GM18507 (cell line): Measurements from ENCODE around the gene MDGA2.
"Not testable (repeated sequence)": the region's sequence is repeated elsewhere in the genome, so short reads cannot be mapped to it uniquely, and the experiment has no call there.

Experiments
- DNase-seq: peaks from one replicate; pipeline ENCODE4 v3.0.0; 2011; ENCODE audit warnings: low read depth; ENCODE audit not compliant: insufficient read length; ENCODE audit errors: extremely low spot score
- FAIRE-seq: peaks from 2 replicates; lab custom pipeline; 2011; peaks lifted over from hg19 to GRCh38; lab: Jason Lieb, UNC

Gene MDGA2

DNA sequence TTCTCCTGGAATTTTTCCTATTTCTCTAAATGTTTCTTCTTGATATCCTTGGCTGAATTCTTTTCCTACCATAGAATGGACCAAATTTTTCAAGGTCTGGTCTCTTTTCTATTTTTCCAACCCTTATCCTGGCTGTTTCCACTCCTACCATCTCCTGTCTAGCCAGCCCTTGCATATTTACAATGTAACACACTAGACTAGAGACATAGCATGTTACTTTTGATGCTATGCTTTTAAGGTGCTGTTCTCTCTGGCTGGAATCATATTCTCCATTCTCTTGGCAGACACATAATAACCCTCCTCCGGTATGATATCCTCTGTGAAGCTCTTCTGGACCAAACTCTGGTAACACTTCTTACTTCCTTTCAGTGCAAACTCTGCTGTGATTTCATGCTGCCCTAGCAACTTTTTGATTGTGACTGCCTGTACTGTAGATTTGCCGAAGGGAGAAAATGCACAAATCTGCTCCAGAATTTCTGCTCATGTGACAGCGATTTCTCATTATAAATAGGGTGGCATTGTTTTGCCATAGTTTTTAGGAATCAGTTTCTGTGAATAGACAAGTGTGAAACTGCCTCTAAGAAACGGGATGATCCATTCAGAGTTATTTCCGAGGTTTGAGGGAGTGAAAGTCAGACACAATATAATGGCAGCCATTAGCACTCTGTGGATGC is 284.4 kb downstream of the MDGA2 start:
- FAIRE-seq (no peak), DNase-seq (no peak)

DNA sequence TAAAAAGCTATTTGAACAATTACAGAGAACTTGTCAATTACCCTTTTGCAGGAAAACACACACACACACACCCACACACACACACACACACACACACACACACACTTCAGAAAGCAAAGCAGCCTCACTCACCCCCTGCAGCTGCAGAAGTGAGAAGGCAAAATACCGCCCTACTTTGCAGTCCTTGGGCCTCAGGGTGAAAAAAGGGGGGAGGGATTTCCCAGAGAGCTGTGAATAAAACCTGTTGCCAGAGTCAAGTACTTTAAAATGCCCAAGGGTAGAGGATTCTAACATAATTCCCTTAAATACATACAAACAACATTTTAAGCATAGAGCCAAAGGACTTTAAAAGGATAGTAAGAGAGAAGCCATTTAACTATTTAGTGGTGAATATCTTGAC is 285.9 kb downstream of the MDGA2 start:
- FAIRE-seq: no peak
- no peak for DNase-seq

DNA sequence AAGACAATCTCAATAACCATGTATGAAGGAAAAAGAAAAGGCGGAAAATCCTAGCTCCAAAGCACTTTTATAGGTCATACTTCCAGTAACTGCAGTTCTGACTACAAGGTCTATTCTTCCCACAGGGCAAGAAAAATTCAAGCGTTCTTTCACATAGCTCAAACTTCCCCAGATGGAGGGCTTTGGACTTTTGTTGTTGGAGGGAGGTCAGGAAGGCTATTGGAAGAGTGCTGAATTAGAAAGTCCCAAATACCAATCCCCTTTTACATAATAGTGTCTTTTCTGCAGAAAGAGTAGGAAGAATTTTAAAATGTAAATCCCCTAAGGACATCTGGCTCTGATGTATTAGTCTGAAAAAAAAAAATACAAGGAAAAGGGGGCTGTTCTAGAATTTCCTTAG is 309.4 kb downstream of the MDGA2 start:
- FAIRE-seq: no peak
- DNase-seq: no peak

DNA sequence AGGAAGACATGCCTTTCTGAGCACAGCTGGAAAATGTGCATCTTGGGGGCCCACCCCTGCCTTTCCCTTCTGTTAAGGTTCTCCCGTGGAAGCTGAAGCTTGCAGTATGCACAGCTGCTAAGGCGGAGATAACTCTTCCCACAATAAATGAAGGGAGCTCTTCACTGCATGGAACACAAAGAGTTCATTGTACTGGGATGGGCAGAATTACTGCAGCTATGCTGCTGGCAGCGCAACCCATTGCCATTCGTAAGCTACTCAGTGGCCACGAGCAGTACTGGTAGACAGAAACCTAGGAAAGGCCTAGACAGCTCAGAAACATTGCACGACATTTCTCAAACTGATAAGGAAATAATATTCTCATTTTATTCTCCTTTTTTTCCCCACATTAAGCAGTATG is 310.2 kb downstream of the MDGA2 start:
- FAIRE-seq: no peak

DNA sequence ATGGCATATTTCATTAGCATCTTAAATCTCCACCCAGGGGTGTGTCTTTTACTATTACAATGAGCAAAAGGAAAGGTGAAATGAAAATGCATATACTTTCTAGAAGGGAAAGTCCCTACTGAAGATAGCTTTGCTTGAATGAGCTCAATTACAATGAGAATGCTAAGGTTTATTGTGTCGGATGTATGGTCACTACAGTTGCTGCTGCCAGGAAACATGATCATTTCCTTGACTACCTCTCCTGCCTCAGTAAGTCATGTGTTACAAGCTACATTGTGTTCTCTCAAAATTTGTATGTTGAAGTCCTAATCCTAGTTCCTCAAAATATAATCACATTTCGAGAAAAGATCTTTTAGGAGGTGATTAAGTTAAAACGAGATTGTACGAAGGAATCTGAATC is 322.2 kb downstream of the MDGA2 start:
- no peak for FAIRE-seq
- DNase-seq: no peak

More for the DNA sequence above, 310.2 kb downstream of the MDGA2 start:
- no peak for DNase-seq

DNA sequence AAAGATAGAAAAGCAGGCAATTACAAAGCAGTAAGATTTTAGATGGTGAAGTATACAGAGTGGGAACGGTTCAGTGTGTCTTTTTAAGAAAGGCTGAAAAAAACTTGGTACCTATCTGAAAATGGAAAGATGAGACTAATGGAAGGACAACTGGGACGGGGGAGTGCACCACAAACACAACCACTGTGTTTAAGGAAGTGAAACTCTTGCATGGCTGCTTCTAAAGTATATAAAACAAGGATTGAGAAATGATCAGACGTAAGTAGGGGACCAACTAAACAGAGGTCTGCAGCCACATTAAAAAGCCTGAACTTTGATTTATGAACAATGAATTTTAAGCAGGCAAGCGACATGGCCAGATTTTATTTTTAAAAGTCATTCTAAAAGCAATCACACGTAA is 328.6 kb downstream of the MDGA2 start:
- FAIRE-seq (no peak), DNase-seq (no peak)

DNA sequence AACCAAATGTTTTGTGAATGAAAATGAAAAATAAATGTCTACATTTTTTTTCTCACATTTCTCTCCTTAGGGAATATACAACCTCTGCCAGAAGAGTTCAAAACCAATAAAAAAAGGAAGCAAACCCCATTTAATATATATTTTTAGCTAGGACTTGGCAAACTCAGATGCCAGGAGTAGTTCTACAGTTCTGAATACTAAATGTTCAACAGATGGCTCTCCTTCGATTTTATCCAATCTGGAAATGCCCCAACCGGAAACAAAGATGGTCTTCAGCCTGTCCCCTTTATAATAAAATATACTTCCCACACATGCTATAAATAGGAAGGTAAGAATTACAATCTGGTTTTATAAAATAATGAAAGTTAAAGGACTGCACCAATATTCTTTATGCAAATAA is 330.4 kb downstream of the MDGA2 start:
- FAIRE-seq (no peak), DNase-seq (no peak)

DNA sequence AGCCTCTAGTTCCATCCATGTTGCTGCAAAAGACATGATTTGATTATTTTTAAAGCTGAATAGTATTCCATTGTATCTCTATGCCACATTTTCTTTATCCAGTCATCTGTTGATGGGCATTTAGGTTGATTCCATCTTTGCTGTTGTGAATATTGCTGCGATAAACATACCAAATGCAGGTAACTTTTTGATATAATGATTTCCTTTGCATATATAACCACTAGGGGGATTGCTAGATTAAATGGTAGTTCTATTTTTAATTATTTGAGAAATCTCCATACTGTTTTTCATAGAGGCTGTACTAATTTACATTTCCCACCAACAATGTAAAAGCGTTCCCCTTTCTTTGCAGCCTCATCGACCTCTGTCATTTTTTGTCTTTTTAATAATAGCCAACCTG is 342.5 kb downstream of the MDGA2 start:
- no peak for DNase-seq
- FAIRE-seq: no peak

DNA sequence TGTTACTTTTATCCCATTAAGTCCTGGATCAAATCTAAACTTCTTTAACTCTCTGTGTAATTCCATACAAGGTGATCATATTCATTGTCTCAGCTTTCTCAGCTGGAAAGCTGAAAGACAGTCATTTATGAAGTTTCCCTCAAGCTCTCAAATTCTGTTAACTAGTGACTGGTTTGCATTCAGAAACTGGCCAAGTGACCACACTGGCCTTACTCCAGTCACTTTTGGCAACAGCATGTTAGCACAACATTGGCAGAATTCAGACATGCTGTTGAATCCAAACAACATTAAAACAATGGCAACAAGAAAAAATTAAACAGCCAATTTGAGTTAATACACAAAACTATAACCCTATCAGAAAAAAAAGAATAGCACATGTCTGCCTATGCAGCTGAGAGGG is 343.3 kb downstream of the MDGA2 start:
- no peak for FAIRE-seq

DNA sequence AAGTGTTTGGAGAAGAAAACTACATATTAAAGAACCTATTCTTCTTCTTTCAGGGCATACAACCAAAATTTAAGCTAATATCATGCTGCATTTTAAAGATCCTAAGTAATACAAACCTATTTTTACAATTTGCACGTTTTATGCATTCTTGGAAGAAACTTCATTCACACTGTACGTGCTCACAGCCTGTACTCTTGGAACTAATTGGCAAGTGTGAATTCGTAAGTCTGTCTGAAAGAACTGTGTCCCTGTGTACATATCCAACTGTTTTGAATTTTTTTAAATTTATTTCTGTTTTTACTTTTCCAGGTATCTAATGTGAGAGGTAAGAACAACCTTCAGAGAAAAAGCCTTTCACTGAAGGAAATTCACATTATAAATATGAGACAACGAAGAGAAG is 347.0 kb downstream of the MDGA2 start:
- FAIRE-seq (no peak), DNase-seq (no peak)

More for the DNA sequence above, 343.3 kb downstream of the MDGA2 start:
- DNase-seq: no peak

DNA sequence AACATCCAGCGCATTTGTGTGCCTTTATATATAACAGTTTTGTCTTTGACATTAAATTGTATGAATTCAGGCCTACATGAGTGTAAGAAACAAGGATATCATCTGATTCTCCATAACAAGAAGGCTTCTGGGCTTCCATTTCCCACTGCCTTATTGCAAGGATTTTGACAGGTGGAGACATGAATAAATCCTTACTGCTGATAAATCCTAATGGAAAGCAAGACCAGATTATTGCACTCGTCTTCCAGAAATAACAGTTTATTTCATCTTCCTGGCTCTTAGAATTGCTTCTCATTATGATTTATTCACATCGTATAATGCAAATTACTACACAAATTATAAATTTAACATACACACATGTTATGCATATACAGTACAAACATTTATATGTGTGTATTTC is 348.1 kb downstream of the MDGA2 start:
- FAIRE-seq (no peak), DNase-seq (no peak)

DNA sequence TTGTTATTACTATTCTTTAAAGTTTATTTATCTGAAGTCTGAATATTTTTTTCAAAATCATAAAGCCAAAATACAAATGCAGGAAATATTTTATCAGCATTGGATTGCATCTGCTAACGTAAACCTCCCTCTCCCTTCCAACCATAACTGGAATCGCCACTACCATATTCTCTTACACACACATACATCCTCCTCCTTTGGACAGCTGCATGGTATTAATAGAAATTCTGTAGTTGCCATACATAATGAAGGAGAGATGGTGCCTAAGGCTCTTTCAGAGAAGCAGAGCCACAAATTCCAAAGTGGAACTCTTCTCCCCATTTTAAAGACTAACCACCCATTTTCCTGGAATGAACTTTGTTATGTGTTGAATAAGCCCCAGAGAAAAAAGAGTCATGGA is 352.7 kb downstream of the MDGA2 start:
- no peak for DNase-seq

DNA sequence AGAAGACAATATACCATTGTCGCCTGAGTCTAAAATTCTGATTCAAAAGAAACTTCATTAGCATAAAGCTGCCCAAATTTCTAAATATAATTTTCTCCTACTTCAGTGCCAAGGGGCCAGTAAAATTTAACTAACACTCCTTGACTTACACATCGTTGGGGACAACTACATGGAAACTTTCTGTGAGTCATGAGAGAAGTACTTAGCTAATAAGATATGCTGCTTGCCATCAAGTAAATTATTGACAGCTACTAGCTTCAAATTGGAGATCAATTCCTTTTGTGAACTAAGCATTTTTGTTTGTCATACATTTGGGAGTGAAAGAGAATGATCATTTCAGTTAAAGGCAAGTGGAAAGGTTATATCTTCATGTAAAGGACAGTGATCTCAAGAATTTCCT is 373.3 kb downstream of the MDGA2 start:
- FAIRE-seq (no peak), DNase-seq (no peak)

More for the DNA sequence above, 352.7 kb downstream of the MDGA2 start:
- no peak for FAIRE-seq

DNA sequence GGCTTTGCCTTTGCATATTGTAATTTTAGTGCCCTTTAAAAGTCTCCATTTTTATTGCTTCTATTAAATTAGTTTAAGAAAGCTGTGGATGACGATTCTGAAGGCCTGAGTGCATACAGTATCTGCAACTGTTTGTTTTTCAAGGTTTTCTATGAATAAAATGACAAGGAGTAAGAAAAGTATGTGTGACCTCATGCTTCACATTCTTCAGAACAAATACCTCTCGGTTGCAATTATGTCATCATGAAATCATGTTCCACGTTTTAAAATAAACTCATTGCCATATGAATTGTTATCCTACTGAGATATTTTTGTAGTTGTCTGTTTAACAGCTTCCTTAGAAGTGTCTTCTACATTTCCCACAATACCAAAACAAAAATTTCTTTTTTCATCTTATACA is 374.6 kb downstream of the MDGA2 start:
- DNase-seq: no peak
- FAIRE-seq: no peak

DNA sequence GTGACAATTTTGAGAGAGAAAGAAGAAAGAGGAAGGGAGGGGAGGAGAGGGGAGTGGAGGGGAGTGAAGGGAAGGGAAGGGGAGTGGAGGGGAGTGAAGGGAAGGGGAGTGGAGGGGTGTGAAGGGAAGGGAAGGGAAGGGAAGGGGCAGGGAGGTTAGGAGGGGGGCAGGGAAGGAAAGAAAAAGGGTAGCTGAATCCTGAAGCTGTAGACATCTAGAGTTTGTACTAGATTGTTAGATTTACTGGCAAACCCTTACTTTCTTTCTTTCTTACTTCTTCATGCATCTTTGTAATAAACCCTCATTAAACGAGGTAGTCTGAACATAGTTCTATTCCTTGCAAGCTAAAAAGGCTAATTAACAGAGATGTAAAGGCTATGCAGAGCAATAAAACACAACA is 378.0 kb downstream of the MDGA2 start:
- FAIRE-seq (no peak), DNase-seq (no peak)

DNA sequence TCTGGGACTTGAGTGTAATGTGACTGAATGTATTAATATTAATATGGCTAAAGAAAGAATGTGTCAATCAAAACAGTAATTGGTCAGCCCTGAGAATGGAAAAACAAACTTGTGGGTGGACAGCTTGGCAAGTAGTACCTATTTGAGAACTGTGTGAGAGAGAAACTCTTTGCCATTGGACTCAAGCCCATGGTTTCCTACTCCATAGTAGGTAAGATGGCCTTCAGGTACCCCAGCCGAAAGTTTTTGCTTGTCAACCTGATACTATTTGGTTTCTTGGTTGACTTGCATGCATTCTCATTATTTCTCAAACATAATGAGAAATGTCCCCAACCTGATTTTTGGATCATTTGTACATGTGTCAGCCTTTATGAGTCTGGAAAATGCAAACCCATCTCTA is 391.1 kb downstream of the MDGA2 start:
- DNase-seq (no peak), FAIRE-seq (no peak)

DNA sequence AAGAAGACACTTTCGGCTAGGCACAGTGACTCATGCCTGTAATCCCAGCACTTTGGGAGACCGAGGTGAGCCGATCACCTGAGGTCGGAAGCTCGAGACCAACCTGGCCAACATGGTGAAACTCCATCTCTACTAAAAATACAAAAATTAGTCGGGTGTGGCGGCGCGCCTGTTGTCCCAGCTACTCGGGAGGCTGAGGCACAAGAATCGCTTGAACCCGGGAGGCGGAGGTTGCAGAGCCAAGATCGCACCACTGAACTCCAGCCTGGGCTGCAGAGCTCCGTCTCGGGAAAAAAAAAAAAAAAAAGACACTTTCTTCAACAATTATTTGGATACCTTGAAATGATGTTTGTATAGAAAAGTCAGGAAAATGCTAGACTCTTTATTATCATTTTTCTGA is 393.6 kb downstream of the MDGA2 start:
- not testable (repeated sequence) for DNase-seq, FAIRE-seq

DNA sequence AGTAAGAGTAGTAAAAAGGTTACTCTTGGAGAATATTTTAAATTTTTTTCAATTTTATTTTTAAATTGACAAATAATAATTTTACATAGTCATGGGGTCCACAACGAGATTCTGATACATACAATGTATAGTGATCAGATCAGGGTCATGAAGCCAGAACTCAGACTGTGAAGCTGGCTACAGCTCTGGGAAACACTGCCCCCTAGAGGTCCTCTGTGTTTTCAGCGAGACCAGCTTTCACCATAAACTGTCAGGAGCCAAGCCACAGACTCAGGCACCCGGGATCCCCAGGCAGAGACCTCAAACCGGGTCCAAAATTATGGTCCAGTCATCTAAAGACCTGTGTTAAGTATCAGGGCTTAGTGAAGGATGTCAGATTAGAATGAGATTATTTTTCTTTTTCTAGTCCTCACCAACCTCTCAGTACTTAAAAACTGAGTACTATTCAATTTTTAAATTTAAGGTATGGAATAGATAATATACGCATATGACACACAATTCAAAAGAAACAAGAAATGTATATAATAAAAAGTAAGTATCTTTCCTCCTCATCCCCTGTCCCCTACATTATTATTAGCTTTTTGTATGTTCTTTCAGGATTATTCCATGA is 397.1 kb downstream of the MDGA2 start:
- DNase-seq: no peak
- no peak for FAIRE-seq

DNA sequence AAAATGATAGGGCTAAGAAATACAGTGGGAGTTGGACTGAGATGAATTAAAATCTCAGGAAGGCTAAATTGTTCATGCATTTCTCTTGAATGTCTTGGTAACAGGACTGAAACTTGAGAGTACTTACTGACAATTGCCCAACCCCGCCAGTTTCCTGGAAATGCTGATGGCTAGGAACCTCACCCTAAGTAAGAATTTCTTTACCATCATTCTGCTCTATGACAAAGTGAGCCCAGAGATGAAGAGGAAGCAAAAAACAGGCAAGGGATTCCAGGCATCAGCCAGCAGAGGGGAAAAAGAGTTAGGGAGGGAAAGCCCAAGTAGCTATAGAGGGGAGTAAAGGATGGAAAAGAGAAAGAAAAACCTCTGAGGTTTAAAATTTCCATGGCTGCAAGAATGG is 397.7 kb downstream of the MDGA2 start:
- no peak for FAIRE-seq
- no peak for DNase-seq

DNA sequence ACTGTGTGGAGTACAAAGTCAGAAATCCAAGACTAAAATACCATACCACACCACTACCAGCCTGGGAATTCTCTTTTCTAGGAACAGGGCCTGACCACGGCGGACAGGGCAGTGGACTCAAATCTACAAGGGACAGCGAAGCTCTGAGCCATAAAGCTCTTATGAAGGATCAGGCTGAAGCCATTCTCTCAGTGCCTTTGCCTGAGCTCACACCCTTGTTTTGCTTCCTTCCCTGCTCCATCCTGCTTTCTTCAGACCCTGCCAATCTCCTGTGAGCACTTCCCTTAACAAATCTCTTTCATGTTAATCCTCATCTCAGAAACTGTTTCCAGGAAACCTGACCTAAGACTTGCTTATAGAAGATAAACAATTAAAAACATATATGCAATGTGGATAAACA is 398.5 kb downstream of the MDGA2 start:
- FAIRE-seq: no peak
- DNase-seq: no peak

DNA sequence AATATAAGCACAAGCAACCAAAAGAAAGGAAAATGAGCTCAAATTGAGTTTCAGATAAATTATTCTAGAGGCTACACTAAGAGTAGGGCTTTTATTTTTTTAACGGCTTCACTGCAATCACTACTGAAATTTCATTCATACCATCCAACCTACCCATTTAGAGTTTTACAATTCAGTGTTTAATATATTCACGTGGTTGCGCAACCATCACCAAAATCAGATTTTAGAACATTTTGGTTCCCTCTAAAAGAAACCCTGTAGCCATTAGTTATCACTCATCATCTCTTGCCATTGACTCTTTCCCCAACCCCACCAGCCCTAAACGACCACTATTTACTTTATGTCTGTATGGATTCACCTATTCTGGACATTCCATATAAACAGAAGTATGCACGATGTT is 401.5 kb downstream of the MDGA2 start:
- FAIRE-seq: no peak
- no peak for DNase-seq

DNA sequence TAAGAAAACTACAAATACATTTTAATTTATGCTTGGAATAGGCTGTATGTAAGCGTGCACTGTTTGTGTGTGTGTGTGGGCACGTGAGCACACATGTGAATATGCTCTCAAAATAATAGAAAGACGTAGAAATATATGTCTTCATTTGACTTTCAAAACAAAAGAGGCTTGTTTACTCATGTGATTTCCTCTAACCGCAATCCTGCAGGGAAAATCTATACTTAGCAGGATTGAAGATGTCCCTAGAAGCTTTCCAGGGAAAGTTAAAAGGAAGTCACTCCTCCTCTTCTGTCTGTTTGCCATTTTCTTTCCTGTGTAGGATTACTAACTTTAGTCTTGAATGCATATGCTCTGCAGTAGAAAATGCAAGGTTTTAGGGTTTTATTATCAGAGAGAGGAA is 404.7 kb downstream of the MDGA2 start:
- DNase-seq: no peak
- no peak for FAIRE-seq
